H1 (cell line): ENCODE data around the gene OSBPL5. TPM values are rescaled to one million over a fixed set of nuclear protein-coding genes. Genes with fewer than 3 reads are reported as not detected.
A peak's percentile ranks its signal among the peaks of the same experiment; 100 is the strongest.

Experiments used
- CTCF ChIA-PET: fragments of 300-600 bp; sonication (Branson Sonifier 250); formaldehyde crosslinking; loops from one replicate; lab custom pipeline; 2021; ENCODE audit not compliant: partially characterized antibody; lab: Charles Lee
- POLR2A ChIA-PET: fragments of 300-600 bp; sonication (Branson Sonifier 250); formaldehyde crosslinking; loops from one replicate; lab custom pipeline; 2021; ENCODE audit warnings: inconsistent platforms; ENCODE audit not compliant: partially characterized antibody; lab: Charles Lee
- DNase-seq, 2 experiments: peaks; one replicate each; pipeline versions ENCODE4 v3.0.0 to v3.0.0-alpha.2; 2010 to 2022; ENCODE audit warnings: low spot score in 2 of 2, low read depth in 1 of 2, mixed read lengths in 1 of 2
- FAIRE-seq: peaks from 2 replicates; lab custom pipeline; 2011; peaks lifted over from hg19 to GRCh38; lab: Jason Lieb, UNC
- H2AFZ ChIP-seq: 2 replicates; pipeline ENCODE4 v1.8.1; 2012; ENCODE audit warnings: low read length, inconsistent platforms
- H2AK5ac ChIP-seq: 2 replicates; pipeline ENCODE4 v1.6.1; 2013; ENCODE audit warnings: low read depth, low read length
- H2BK120ac ChIP-seq: replicated peaks from 2 replicates; pipeline ENCODE3; 2013; ENCODE audit warnings: low read depth, low read length, inconsistent platforms
- H2BK12ac ChIP-seq: 2 replicates; pipeline ENCODE4 v1.6.1; 2013; ENCODE audit warnings: low read depth, low read length
- H2BK15ac ChIP-seq: 2 replicates; pipeline ENCODE4 v1.6.1; 2013; ENCODE audit warnings: low read length
- H2BK20ac ChIP-seq: 2 replicates; pipeline ENCODE4 v1.6.1; 2013; ENCODE audit warnings: low read length
- H2BK5ac ChIP-seq: 2 replicates; pipeline ENCODE4 v1.6.1; 2013; ENCODE audit warnings: low read depth, low read length
- H3K14ac ChIP-seq: 2 replicates; pipeline ENCODE4 v1.6.1; 2013; ENCODE audit warnings: inconsistent platforms; ENCODE audit not compliant: insufficient read length
- H3K18ac ChIP-seq: 2 replicates; pipeline ENCODE4 v1.6.1; 2013; ENCODE audit warnings: low read length; ENCODE audit errors: extremely low read depth
- H3K23ac ChIP-seq: 2 replicates; pipeline ENCODE4 v1.6.1; 2013; ENCODE audit warnings: inconsistent platforms; ENCODE audit not compliant: insufficient read length
- H3K23me2 ChIP-seq: 2 replicates; pipeline ENCODE4 v1.6.1; 2013; ENCODE audit warnings: low read depth, low read length
- H3K27ac ChIP-seq: 2 replicates; pipeline ENCODE4 v1.6.1; 2011; ENCODE audit warnings: low read depth, low read length, inconsistent platforms
- H3K27me3 ChIP-seq, 4 experiments: replicated peaks in 1 of 4; 1 replicate in 1 of 4; 2 replicates in 3 of 4; pipeline versions ENCODE4 v1.6.1 to v1.8.1; 2011 to 2013; ENCODE audit warnings: low read length in 3 of 4, mild to moderate bottlenecking in 3 of 4, inconsistent platforms in 2 of 4, mixed read lengths in 2 of 4, moderate library complexity in 1 of 4; ENCODE audit not compliant: control insufficient read depth in 3 of 4, insufficient read depth in 3 of 4; ENCODE audit errors: extremely low read depth in 1 of 4
- H3K36me3 ChIP-seq, 4 experiments: 2 replicates each; pipeline versions ENCODE4 v1.6.1 to v1.8.1; 2011 to 2013; ENCODE audit warnings: mild to moderate bottlenecking in 4 of 4, low read length in 3 of 4, moderate library complexity in 2 of 4, control low read depth in 1 of 4, inconsistent platforms in 1 of 4; ENCODE audit not compliant: insufficient read depth in 4 of 4, control insufficient read depth in 2 of 4
- H3K4ac ChIP-seq: replicated peaks from 2 replicates; pipeline ENCODE3; 2013; ENCODE audit warnings: low read length, low read depth, mixed read lengths, inconsistent platforms; ENCODE audit not compliant: insufficient read length
- H3K4me1 ChIP-seq, 4 experiments: replicated peaks in 1 of 4; 1 replicate in 1 of 4; 2 replicates in 3 of 4; pipeline versions ENCODE4 v1.6.1 to v1.8.1; 2011 to 2013; ENCODE audit warnings: low read length in 3 of 4, inconsistent platforms in 2 of 4, mixed read lengths in 1 of 4; ENCODE audit not compliant: insufficient read depth in 4 of 4, control insufficient read depth in 3 of 4
- H3K4me2 ChIP-seq, 2 experiments: 2 replicates each; pipeline versions ENCODE4 v1.6.1 to v1.8.1; 2011 to 2013; ENCODE audit warnings: low read depth in 2 of 2, low read length in 2 of 2, control low read depth in 1 of 2, inconsistent platforms in 1 of 2, mild to moderate bottlenecking in 1 of 2; ENCODE audit not compliant: insufficient read depth in 1 of 2
- H3K4me3 ChIP-seq, 4 experiments: fragments of 200-600, 300-600 bp in 1 of 4; sonication (generic), shearing (Covaris generic), sonication (Bioruptor Twin) in 1 of 4; 2 replicates each; pipeline versions ENCODE4 v1.5.1 to v1.8.1; 2011 to 2016; ENCODE audit warnings: low read length in 4 of 4, low read depth in 3 of 4, control low read depth in 2 of 4, inconsistent platforms in 2 of 4, mild to moderate bottlenecking in 2 of 4, mixed read lengths in 1 of 4, moderate library complexity in 1 of 4; ENCODE audit not compliant: insufficient read depth in 2 of 4; ENCODE audit errors: extremely low read depth in 1 of 4
- H3K56ac ChIP-seq: replicated peaks from 2 replicates; pipeline ENCODE3; 2013; ENCODE audit warnings: low read depth, mild to moderate bottlenecking, mixed read lengths, low read length, inconsistent platforms; ENCODE audit not compliant: insufficient read length
- H3K79me1 ChIP-seq: 2 replicates; pipeline ENCODE4 v1.6.1; 2013; ENCODE audit warnings: low read depth, low read length, control low read depth
- H3K79me2 ChIP-seq, 2 experiments: 2 replicates each; pipeline versions ENCODE4 v1.6.1 to v1.8.1; 2012 to 2013; ENCODE audit warnings: low read length in 2 of 2, mild to moderate bottlenecking in 2 of 2, inconsistent platforms in 1 of 2; ENCODE audit not compliant: insufficient read depth in 2 of 2, control insufficient read depth in 1 of 2
- H3K9ac ChIP-seq, 4 experiments: replicated peaks in 1 of 4; 1 replicate in 1 of 4; 2 replicates in 3 of 4; pipeline versions ENCODE4 v1.6.1 to v1.8.1; 2011 to 2013; ENCODE audit warnings: low read depth in 3 of 4, low read length in 3 of 4, control low read depth in 2 of 4, mild to moderate bottlenecking in 2 of 4, moderate library complexity in 2 of 4, inconsistent platforms in 1 of 4; ENCODE audit errors: extremely low read depth in 1 of 4
- H3K9me3 ChIP-seq, 2 experiments: 2 replicates each; pipeline versions ENCODE4 v1.6.1 to v1.8.1; 2012 to 2013; ENCODE audit warnings: mild to moderate bottlenecking in 2 of 2, moderate library complexity in 2 of 2, control low read depth in 1 of 2, inconsistent platforms in 1 of 2, low read depth in 1 of 2, low read length in 1 of 2, mixed read lengths in 1 of 2; ENCODE audit not compliant: insufficient read depth in 2 of 2
- H4K20me1 ChIP-seq, 2 experiments: replicated peaks in 1 of 2; 2 replicates each; pipeline versions ENCODE3 to v1.8.1; 2011 to 2013; ENCODE audit warnings: inconsistent platforms in 2 of 2, low read length in 2 of 2, mild to moderate bottlenecking in 1 of 2; ENCODE audit not compliant: insufficient read depth in 2 of 2, control insufficient read depth in 1 of 2
- H4K5ac ChIP-seq: 2 replicates; pipeline ENCODE4 v1.6.1; 2013; ENCODE audit warnings: low read length, low read depth, mixed read lengths, inconsistent platforms; ENCODE audit not compliant: insufficient read length
- H4K8ac ChIP-seq: 2 replicates; pipeline ENCODE4 v1.8.0; 2013; ENCODE audit warnings: mild to moderate bottlenecking, moderate library complexity, low read length, inconsistent platforms; ENCODE audit not compliant: insufficient read depth; ENCODE audit errors: extremely low read depth
- H4K91ac ChIP-seq: replicated peaks from 2 replicates; pipeline ENCODE3; 2013; ENCODE audit warnings: low read length, mixed read lengths, inconsistent platforms; ENCODE audit not compliant: insufficient read length
- BACH1 ChIP-seq: IDR thresholded peaks from 2 replicates; pipeline ENCODE4 v1.6.1; 2012; ENCODE audit warnings: low read length, improper control_type of control experiment
- CEBPB ChIP-seq: IDR thresholded peaks from 2 replicates; pipeline ENCODE4 v1.6.1; 2012; ENCODE audit warnings: low read depth, low read length
- CTCF ChIP-seq, 3 experiments: IDR thresholded peaks; 1 replicate in 2 of 3; 2 replicates in 1 of 3; pipeline versions ENCODE4 v1.5.1 to v1.6.1; 2011; ENCODE audit warnings: low read length in 3 of 3, mild to moderate bottlenecking in 3 of 3, inconsistent platforms in 2 of 3, low read depth in 1 of 3, moderate library complexity in 1 of 3; ENCODE audit not compliant: insufficient read depth in 1 of 3; ENCODE audit errors: control extremely low read depth in 1 of 3
- E2F6 ChIP-seq: IDR thresholded peaks from 2 replicates; pipeline ENCODE4 v1.6.1; 2012; ENCODE audit warnings: inconsistent platforms
- EZH2 ChIP-seq: fragments of 200-600 bp; sonication (generic); IDR thresholded peaks from 2 replicates; pipeline ENCODE4 v1.7.1; 2012; ENCODE audit warnings: low read depth, mild to moderate bottlenecking, moderate library complexity, low read length, inconsistent platforms; ENCODE audit not compliant: severe bottlenecking
- KDM1A ChIP-seq: fragments of 200-600, 300-600 bp; sonication (generic); IDR thresholded peaks from 2 replicates; pipeline ENCODE4 v1.7.1; 2016; ENCODE audit warnings: mild to moderate bottlenecking, low read length, borderline replicate concordance
- KDM5A ChIP-seq: fragments of 200-600 bp; IDR thresholded peaks from 2 replicates; pipeline ENCODE4 v1.7.1; 2012; ENCODE audit warnings: mild to moderate bottlenecking, low read length, inconsistent platforms, mixed read lengths
- RAD21 ChIP-seq, 2 experiments: IDR thresholded peaks in 1 of 2; conservative IDR thresholded peaks in 1 of 2; 2 replicates each; pipeline ENCODE4 v1.6.1; 2011; ENCODE audit warnings: low read depth in 2 of 2, low read length in 2 of 2, improper control_type of control experiment in 1 of 2, inconsistent platforms in 1 of 2, mild to moderate bottlenecking in 1 of 2, moderate library complexity in 1 of 2
- SIX5 ChIP-seq: IDR thresholded peaks from 2 replicates; pipeline ENCODE4 v1.6.1; 2011; ENCODE audit warnings: mild to moderate bottlenecking, low read depth, low read length
- WGBS, 2 experiments: shearing (Covaris generic) in 1 of 2; methylation state at CpG; one replicate each; pipeline versions ENCODE4 v1.1.6 to v1.1.7; 2013 to 2015; ENCODE audit warnings: low lambda C conversion rate in 2 of 2, mixed read lengths in 2 of 2, inconsistent platforms in 1 of 2, low coverage in 1 of 2, missing lambda C conversion rate in 1 of 2; ENCODE audit not compliant: insufficient replicate concordance in 2 of 2, insufficient coverage in 1 of 2, insufficient read length in 1 of 2; ENCODE audit errors: extremely low coverage in 1 of 2, missing lambda C conversion rate in 1 of 2; 5-methylcytosine and 5-hydroxymethylcytosine counted together
- polyA plus RNA-seq, 7 experiments: library from polyadenylated mRNA; depleted of rRNA in 3 of 7; stranded (reverse) in 5 of 7; unstranded in 2 of 7; fragments of >200 nt in 5 of 7; fragments of 200-250 nt in 2 of 7; gene quantifications; 1 replicate in 5 of 7; 2 replicates in 1 of 7; 4 replicates in 1 of 7; pipeline versions ENCODE4 v1.2.1 to v1.2.3, GENCODE V29; 2011 to 2013; ENCODE audit warnings: missing spikeins in 2 of 7, mixed read lengths in 2 of 7
- total RNA-seq: library from RNA; stranded (reverse); fragmentation: NEBNext Ultra II Directional; extraction: Animal tissue kit (Norgen Biotek cat#: 25700); gene quantifications from 2 replicates; pipeline ENCODE4 v1.2.1, GENCODE V29; 2021

OSBPL5 gene
- total and polyA plus RNA-seq, 2 of the 8 experiments (the other 6 are each of a cell fraction or from before 2014, with no cell fraction given): 3.4 to 9.9 TPM

- Histone ChIP-seq H3K27ac (no peak overlapping the region), H4K5ac (no peak overlapping the region), H3K79me1 (no peaks in the 10 kb centered on the region), H2BK15ac (no peak overlapping the region), H3K4me2 (no peak overlapping the region), H3K18ac (no peak overlapping the region), H3K4ac (no peak overlapping the region), H3K23ac (no peak overlapping the region), H3K56ac (no peak overlapping the region), H2BK120ac (no peak overlapping the region), H3K23me2 (no peaks in the 10 kb centered on the region), H3K4me1 (no peaks in the 10 kb centered on the region), H4K91ac (no peak overlapping the region), H3K9ac (no peak overlapping the region; a peak in 1 of 7 replicates), H3K9me3 (no peaks in the 10 kb centered on the region), H3K36me3 (no peaks in the 10 kb centered on the region), H4K8ac (no peak overlapping the region), H2BK5ac (no peak overlapping the region), H2AK5ac (no peak overlapping the region), H4K20me1 (no peaks in the 10 kb centered on the region), H2BK20ac (no peak overlapping the region), H3K27me3 (no peaks in the 10 kb centered on the region), H2BK12ac (no peak overlapping the region), H2AFZ (peak overlapping the region; percentile 70; the same call in 1 of the 2 replicates), H3K4me3 (no peak overlapping the region), H3K14ac (no peak overlapping the region), H3K79me2 (no peaks in the 10 kb centered on the region)
- WGBS, 2 experiments: 80% methylated on average over 16 of the region's 16 CpGs; no CpG with 5 or more reads in 1 of the 2 experiments
- no peak for FAIRE-seq
- ChIA-PET CTCF (interaction anchor here (0.6 to 6.3 kb wide), 5 partner anchors 12 to 139 kb away, joined by 3 to 50 read pairs (median 6); no protein-coding TSS in a partner anchor), POLR2A (interaction anchor here (2.1 kb wide), 1 partner anchor 21 kb away, joined by 6 read pairs; the partner anchor contains the start of gene CARS1)
- no peak for DNase-seq
- no peak for TF ChIP-seq SIX5
- no peak for TF ChIP-seq CEBPB
- TF ChIP-seq RAD21 (IDR thresholded peaks at IDR 0.05 in 1 of 2, conservative IDR thresholded peaks at IDR 0.05 in 1 of 2; ENCODE audit: low read depth in 2 of 2, low read length in 2 of 2): no peak
- no peak for TF ChIP-seq E2F6
- no peak for TF ChIP-seq CTCF (IDR thresholded peaks at IDR 0.05; ENCODE audit: control extremely low read depth in 1 of 3, insufficient read depth in 1 of 3, low read depth in 1 of 3, low read length in 3 of 3)
- TF ChIP-seq EZH2: no peak
- no peak for TF ChIP-seq KDM1A
- TF ChIP-seq KDM5A: no peak
- TF ChIP-seq BACH1: no peak
Observed at GRCh38 chr11:3077846-3078440, 87.2 kb downstream of the OSBPL5 start.
